T47D (cell line): ENCODE data around the gene CTRB1.
"Not testable (repeated sequence)": the region's sequence is repeated elsewhere in the genome, so short reads cannot be mapped to it uniquely, and the experiment has no call there.

Source experiments
- DNase-seq, 2 experiments: peaks; one replicate each; pipeline versions ENCODE4 v3.0.0 to v3.0.0-alpha.2; 2011 to 2012; ENCODE audit warnings: low read depth in 1 of 2, low spot score in 1 of 2
- JUND ChIP-seq: IDR thresholded peaks from 2 replicates; pipeline ENCODE4 v1.6.1; 2012; ENCODE audit warnings: low read depth
- in situ Hi-C: cut with HindIII; loops from 2 replicates; pipeline ENCODE4 v1.10.0; 2016; ENCODE audit warnings: low sequenced_read_pairs, low pct_unique_long_range_greater_than_20kb

CTRB1 gene

DNA sequence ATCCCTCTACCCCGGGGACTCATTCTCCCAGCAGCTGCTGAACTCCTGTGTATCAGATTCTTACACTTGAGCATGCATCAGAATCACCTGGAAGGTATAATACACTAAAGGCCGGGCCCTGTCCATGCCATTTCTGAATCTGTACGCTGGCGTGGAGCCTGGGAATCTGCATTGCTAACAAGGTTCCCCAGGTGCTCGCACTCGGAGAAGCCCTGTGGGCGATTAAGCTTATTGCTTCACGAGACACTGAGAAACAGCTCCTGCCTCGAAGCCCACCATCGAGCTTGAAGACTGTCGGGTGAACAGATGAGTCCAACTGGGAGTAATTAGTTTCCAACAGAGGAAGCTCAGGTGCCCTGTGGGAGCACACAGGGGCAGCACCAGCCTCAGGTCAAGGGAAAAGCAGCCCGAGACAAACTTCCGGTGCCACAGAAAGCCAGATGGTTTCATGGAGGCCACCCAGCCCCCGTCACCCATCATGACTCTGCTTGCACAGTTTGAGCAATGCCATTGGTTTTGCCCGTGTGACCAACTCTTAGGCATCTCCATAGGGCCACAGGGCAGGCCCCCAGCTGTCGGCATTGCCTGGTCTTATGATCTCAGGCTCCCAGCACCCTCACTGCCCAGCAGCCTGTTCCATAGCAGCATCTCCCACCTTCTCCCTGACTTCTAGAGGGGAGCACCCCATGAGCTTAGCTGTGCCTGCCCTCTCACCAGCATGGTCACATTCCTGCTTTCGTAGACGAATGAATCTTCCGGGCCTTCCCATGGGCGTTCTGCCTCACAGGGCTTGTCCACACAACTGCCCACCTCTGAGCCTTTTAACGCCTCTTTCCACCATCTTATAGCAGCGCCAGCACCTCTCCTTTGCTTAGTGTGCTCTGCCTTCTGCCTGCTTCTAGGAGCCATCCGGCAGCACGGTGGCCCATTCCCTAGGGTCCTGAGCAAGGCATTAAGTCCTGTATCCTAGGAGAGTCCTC, 22.7 kb upstream of the CTRB1 start:
- TF ChIP-seq JUND: no peak
- in situ Hi-C loops: no loop called here
- DNase-seq: no peak

DNA sequence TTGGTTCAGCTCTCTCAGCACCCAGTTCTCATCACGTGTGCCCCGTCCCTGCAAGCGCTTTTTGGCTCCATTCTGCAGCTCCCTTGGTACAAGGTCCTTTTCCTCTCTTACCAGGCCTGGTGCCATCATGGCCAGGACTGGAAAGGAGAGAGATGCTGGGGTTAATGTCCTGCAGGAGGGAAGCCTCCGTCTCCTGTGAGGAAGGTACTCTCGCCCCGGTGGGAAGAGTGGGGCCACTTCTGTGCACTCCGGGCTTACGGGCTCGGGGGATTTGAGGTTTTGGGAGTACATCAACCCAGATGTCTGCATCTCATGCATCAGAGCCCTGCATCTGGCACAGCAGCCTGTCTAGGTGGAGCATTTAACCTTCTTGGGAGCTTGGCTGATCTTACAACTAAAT, 22.0 kb upstream of the CTRB1 start:
- no peak for DNase-seq
- TF ChIP-seq JUND: no peak
- in situ Hi-C loops: no loop called here

DNA sequence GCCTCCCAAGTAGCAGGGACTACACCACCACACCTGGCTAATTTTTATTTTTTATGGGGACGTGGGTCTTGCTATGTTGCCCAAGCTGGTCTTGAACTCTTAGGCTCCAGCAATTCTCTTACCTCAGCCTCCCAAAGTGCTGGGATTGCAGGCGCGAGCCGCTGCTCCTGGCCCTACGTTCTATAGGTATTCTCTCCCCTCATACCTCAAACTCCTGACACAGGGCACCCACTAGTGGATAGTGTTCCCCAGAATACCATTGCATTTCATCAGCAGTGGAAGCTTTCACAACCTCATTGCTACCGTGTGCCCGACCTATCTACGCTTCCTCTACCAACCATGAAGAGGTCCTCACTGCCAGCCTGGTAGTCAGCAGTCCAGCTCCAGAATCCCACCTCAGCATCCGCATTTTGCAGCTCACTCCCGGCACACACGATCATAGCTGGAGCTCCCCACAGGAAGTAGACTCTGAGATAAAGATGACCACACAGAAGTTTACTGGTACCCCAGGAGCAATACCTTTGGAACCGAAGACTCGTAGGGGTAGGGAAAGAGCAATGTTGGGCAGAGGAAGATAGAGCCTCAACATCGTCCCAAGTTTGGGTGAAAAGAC, 21.2 kb upstream of the CTRB1 start:
- in situ Hi-C loops: no loop called here

DNA sequence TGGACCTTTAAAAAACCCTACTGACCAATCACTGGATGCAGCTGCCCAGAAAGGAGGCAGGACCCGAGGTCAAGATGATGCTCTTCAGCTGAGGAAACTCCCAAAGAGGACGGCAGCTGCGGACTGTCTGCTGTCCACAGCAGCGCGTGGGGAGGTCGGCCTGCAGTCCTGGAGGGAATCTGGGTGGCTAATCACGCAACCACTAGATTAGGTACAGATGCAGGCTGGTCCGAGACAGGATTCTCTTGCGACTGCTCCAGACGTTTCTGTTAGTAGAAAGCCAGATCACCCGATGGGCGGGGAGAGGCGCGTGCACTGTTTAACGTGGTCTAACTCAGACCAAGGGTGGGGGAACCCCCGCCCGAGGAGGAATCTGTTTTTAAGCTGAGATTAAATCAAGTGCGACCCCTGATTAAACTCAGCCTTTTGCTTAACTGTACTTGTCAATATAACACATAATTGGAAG, 20.6 kb upstream of the CTRB1 start:
- in situ Hi-C loops: no loop called here
- no peak for TF ChIP-seq JUND

More for the DNA sequence above, 21.2 kb upstream of the CTRB1 start:
- DNase-seq: peak in 1 of 2 experiments; percentile 35
- TF ChIP-seq JUND: no peak

GRCh38 chr16:75202069-75202590, 16.7 kb upstream of the CTRB1 start:
- TF ChIP-seq JUND: no peak
- DNase-seq: no peak
- in situ Hi-C loops: no loop called here

More for the DNA sequence above, 20.6 kb upstream of the CTRB1 start:
- DNase-seq: no peak

GRCh38 chr16:75203096-75203495, 15.7 kb upstream of the CTRB1 start:
- no peak for DNase-seq
- TF ChIP-seq JUND: no peak
- in situ Hi-C loops: no loop called here

DNA sequence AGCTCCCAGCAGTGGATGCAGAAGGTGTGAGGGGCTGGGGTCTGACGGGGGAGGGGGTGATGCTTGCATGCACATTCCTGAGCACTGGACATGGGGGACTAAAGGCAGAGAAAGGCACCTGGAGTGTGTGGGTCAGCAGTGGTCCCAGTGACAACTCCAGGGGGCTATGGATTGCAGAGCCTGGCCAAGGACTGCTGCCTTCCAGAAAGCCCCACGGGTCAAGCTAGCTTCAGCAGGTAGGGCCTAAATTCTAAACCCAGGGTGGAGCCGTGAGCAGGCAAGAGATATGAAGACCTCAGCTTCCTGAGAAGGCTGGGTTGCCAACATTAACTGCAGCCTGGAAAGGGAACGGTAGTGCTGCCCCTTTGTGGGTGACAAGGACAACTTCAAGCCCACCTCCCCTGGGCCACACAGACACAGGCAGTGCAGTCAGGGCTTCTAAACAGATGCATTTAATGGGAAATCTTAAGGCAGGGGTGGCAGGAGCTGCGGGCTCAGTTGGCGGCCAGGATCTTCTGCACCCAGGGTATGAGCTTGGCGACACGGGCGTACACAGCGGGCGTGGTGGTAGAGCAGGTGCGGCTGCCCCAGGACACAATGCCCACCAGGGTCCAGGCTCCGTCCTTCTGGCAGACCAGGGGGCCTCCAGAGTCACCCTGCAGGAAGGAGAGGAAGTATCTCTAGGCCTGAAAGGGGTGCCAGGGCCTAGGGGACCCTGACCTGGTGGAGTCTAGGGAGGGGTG, 14.9 kb upstream of the CTRB1 start:
- TF ChIP-seq JUND: no peak
- in situ Hi-C loops: no loop called here
- DNase-seq: no peak

GRCh38 chr16:75204410-75204758, 14.4 kb upstream of the CTRB1 start:
- TF ChIP-seq JUND: no peak
- in situ Hi-C loops: no loop called here

DNA sequence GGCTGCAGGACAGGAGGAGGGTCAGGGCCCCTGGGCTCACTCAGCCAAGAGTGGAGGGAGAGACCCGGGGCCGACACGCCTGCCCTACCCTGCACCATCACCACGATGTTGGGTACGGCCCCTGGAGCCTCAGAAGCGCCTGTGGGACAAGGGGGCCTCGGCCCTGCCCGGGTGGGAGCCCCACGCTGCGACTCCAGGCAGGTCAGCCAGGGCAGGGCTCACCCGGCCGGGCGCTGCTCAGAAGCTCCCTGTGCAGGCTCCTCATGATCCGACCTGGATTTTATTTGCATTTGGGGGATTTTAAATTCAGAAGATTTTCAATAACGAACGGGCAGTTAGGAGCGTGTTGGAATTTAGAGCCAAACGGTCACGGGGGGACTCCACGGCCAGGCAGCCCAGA, 13.9 kb upstream of the CTRB1 start:
- in situ Hi-C loops, DNase-seq: not testable (repeated sequence)

More at GRCh38 chr16:75204410-75204758, 14.4 kb upstream of the CTRB1 start:
- no peak for DNase-seq

GRCh38 chr16:75205438-75205837, 13.3 kb upstream of the CTRB1 start:
- in situ Hi-C loops, DNase-seq: not testable (repeated sequence)

DNA sequence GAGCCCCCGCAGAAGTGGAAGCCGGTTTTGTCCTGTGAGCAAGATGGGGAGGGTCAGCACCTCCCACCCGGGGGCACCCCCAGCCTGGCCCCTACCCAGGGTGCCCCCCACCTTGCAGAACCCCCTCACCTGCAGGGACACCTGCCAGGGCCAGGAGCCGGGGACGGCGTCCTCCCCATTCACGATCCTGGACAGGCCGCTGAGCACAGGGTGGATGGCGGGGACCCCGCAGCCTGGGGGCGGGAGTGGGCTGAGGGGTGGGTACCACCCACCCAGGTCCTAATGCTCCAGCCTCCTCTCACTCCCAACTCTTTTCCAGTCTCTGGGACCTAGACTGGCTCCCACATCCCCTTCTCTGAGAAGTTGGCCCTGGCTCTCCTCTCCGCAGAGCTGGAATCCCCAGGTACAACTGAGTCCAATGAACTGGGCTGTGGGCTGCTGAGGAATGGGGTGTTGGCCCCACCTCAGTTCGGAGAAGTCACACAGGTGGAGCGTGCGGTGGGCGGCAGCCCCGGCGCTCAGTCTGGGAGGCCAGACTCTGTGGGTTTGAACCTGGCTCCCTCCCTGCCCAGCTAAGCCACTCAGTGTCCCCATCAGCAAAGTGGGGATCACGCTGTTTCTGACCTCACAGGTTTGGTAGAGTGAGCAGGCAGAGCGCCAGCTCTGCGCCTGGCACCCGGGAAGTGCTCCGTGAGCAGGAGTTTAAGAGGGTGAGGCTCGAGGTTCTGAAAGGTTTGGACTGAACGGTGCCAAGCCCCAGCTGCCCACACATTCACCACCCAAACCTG, 12.6 kb upstream of the CTRB1 start:
- in situ Hi-C loops, DNase-seq: not testable (repeated sequence)
